K562 (cell line): ENCODE data around the gene PHLDB1. TPM values are rescaled to one million over a fixed set of nuclear protein-coding genes. Genes with fewer than 3 reads are reported as not detected.

Experiments used
- CREB3L1 ChIP-seq: fragments of 450-650 bp; IDR thresholded peaks from 2 replicates; pipeline ENCODE4 v1.6.1; 2014; ENCODE audit warnings: low read depth, mild to moderate bottlenecking, moderate library complexity, borderline replicate concordance
- CTBP1 ChIP-seq: fragments of 450-650 bp; IDR thresholded peaks from 2 replicates; pipeline ENCODE4 v1.6.1; 2016; ENCODE audit warnings: borderline replicate concordance
- E2F1 ChIP-seq: sonication (generic); formaldehyde crosslinking; IDR thresholded peaks from 2 replicates; pipeline ENCODE4 v1.8.1; 2023; ENCODE audit warnings: mild to moderate bottlenecking, missing genetic modification reagents, moderate library complexity
- E2F4 ChIP-seq: sonication (generic); formaldehyde crosslinking; IDR thresholded peaks from 2 replicates; pipeline ENCODE4 v1.8.0; 2022; ENCODE audit warnings: mild to moderate bottlenecking, low read depth, missing genetic modification reagents
- HES1 ChIP-seq: fragments of 450-650 bp; IDR thresholded peaks from 2 replicates; pipeline ENCODE4 v1.6.1; 2016; ENCODE audit warnings: low read depth, mild to moderate bottlenecking, moderate library complexity
- HSF4 ChIP-seq: fragments of 250-450 bp; sonication (Bioruptor Pico); IDR thresholded peaks from 2 replicates; pipeline ENCODE4 v2.1.2; 2022; ENCODE audit warnings: mild to moderate bottlenecking, moderate library complexity, borderline replicate concordance
- MEF2D ChIP-seq: conservative IDR thresholded peaks from 2 replicates; pipeline ENCODE4 v1.6.1; 2016; ENCODE audit warnings: low read depth, missing genetic modification characterization, missing compliant biosample characterization
- SIN3B ChIP-seq: fragments of 450-650 bp; IDR thresholded peaks from 2 replicates; pipeline ENCODE4 v1.6.1; 2017; ENCODE audit warnings: low read depth, mild to moderate bottlenecking, moderate library complexity
- TEAD2 ChIP-seq: fragments of 450-650 bp; IDR thresholded peaks from 2 replicates; pipeline ENCODE4 v1.6.1; 2016; ENCODE audit warnings: missing genetic modification characterization, control low read depth, missing compliant biosample characterization
- ZBTB7A ChIP-seq: IDR thresholded peaks from 2 replicates; pipeline ENCODE4 v1.6.1; 2011; ENCODE audit warnings: low read depth, mild to moderate bottlenecking, low read length, moderate library complexity, borderline replicate concordance; ENCODE audit not compliant: control insufficient read depth
- ZC3H8 ChIP-seq: fragments of 450-650 bp; IDR thresholded peaks from 2 replicates; pipeline ENCODE4 v1.6.1; 2017
- ZFP36 ChIP-seq: fragments of 150-350 bp; IDR thresholded peaks from 2 replicates; pipeline ENCODE4 v1.6.1; 2018; ENCODE audit warnings: low read length, low read depth; ENCODE audit not compliant: partially characterized antibody
- ZNF699 ChIP-seq: fragments of 250-450 bp; sonication (Bioruptor Pico); IDR thresholded peaks from 2 replicates; pipeline ENCODE4 v1.8.0; 2021; ENCODE audit warnings: mild to moderate bottlenecking, moderate library complexity; ENCODE audit not compliant: insufficient replicate concordance
- polyA plus RNA-seq, 8 experiments: library from polyadenylated mRNA; depleted of rRNA in 4 of 8; stranded (reverse) in 5 of 8; unstranded in 3 of 8; fragments of >200 nt; fragmentation: Nextera tagmentation in 2 of 8; fragmentation: Illumina TruSeq in 1 of 8; extraction: Ambion mirVana in 2 of 8; extraction: Trizol in 1 of 8; gene quantifications; 2 replicates each; pipeline versions ENCODE4 v1.2.1 to v1.2.3, GENCODE V29; 2011 to 2014; ENCODE audit warnings: inconsistent platforms in 1 of 8, missing spikeins in 1 of 8
- total RNA-seq, 7 experiments: library from RNA; depleted of rRNA in 6 of 7; stranded (reverse); fragments of >200 nt in 6 of 7; fragmentation: Illumina TruSeq in 2 of 7; extraction: Trizol in 2 of 7; gene quantifications; 2 replicates each; pipeline versions ENCODE4 v1.2.1 to v1.2.3, GENCODE V29; 2011 to 2021; ENCODE audit warnings: low replicate concordance in 1 of 7
- TF ChIP-seq, protein P1 (sequence below), 3 experiments: fragments of 200-800 bp in 1 of 3; fragments of 250-450 bp in 1 of 3; fragments of 450-650 bp in 1 of 3; sonication (Bioruptor Pico) in 1 of 3; sonication (Bioruptor generic) in 1 of 3; formaldehyde crosslinking in 1 of 3; IDR thresholded peaks; 2 replicates each; pipeline versions ENCODE4 v1.6.1 to v1.8.0; 2016 to 2022; ENCODE audit warnings: mild to moderate bottlenecking in 2 of 3, missing genetic modification characterization in 2 of 3, missing compliant biosample characterization in 1 of 3, moderate library complexity in 1 of 3
- TF ChIP-seq, protein P2 (sequence below), 2 experiments: fragments of 450-650 bp in 1 of 2; sonication (generic) in 1 of 2; formaldehyde crosslinking in 1 of 2; IDR thresholded peaks in 1 of 2; conservative IDR thresholded peaks in 1 of 2; 2 replicates each; pipeline versions ENCODE4 v1.6.1 to v1.8.1; 2016 to 2023; ENCODE audit warnings: mild to moderate bottlenecking in 2 of 2, moderate library complexity in 2 of 2, inconsistent platforms in 1 of 2, missing genetic modification reagents in 1 of 2

Gene PHLDB1
- total and polyA plus RNA-seq, 9 of the 15 experiments (the other 6 are each of a cell fraction or from before 2014, with no cell fraction given): 2.0 to 28.7 (median 16.2) TPM

- no peak for TF ChIP-seq ZNF699
- no peak for TF ChIP-seq ZBTB7A
- TF ChIP-seq TEAD2 (tag): no peak
- peak; percentile 32; the same call in 1 of the 2 replicates for TF ChIP-seq CREB3L1
- TF ChIP-seq HSF4 (CRISPR knock-in tag): no peak
- no peak for TF ChIP-seq ZFP36
- TF ChIP-seq, protein P1, sequence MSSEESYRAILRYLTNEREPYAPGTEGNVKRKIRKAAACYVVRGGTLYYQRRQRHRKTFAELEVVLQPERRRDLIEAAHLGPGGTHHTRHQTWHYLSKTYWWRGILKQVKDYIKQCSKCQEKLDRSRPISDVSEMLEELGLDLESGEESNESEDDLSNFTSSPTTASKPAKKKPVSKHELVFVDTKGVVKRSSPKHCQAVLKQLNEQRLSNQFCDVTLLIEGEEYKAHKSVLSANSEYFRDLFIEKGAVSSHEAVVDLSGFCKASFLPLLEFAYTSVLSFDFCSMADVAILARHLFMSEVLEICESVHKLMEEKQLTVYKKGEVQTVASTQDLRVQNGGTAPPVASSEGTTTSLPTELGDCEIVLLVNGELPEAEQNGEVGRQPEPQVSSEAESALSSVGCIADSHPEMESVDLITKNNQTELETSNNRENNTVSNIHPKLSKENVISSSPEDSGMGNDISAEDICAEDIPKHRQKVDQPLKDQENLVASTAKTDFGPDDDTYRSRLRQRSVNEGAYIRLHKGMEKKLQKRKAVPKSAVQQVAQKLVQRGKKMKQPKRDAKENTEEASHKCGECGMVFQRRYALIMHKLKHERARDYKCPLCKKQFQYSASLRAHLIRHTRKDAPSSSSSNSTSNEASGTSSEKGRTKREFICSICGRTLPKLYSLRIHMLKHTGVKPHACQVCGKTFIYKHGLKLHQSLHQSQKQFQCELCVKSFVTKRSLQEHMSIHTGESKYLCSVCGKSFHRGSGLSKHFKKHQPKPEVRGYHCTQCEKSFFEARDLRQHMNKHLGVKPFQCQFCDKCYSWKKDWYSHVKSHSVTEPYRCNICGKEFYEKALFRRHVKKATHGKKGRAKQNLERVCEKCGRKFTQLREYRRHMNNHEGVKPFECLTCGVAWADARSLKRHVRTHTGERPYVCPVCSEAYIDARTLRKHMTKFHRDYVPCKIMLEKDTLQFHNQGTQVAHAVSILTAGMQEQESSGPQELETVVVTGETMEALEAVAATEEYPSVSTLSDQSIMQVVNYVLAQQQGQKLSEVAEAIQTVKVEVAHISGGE (CRISPR knock-in tag; IDR thresholded peaks at IDR 0.05): no peak
- TF ChIP-seq HES1: peak; percentile 81
- TF ChIP-seq E2F1 (CRISPR knock-in tag): 0 out of 2 replicates have a peak, but pooled peaks have one; percentile 6
- TF ChIP-seq, protein P2, sequence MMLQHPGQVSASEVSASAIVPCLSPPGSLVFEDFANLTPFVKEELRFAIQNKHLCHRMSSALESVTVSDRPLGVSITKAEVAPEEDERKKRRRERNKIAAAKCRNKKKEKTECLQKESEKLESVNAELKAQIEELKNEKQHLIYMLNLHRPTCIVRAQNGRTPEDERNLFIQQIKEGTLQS (IDR thresholded peaks at IDR 0.05): peak; percentile 90
- TF ChIP-seq, protein P2 (CRISPR knock-in tag; conservative IDR thresholded peaks at IDR 0.05): no peak; the same call in none of the 2 replicates
- peak; percentile 94 for TF ChIP-seq CTBP1
- TF ChIP-seq MEF2D: 0 out of 2 replicates have a peak, but pooled peaks have one; percentile 31
- TF ChIP-seq SIN3B: no peak
- TF ChIP-seq E2F4 (CRISPR knock-in tag): no peak
- TF ChIP-seq ZC3H8: no peak
These were observed 34.3 kb upstream of the PHLDB1 start (continued) for GRCh38 chr11:118572981-118573550.
